ENCODE measurements around the gene TEX22.

The TEX22 gene

DNA sequence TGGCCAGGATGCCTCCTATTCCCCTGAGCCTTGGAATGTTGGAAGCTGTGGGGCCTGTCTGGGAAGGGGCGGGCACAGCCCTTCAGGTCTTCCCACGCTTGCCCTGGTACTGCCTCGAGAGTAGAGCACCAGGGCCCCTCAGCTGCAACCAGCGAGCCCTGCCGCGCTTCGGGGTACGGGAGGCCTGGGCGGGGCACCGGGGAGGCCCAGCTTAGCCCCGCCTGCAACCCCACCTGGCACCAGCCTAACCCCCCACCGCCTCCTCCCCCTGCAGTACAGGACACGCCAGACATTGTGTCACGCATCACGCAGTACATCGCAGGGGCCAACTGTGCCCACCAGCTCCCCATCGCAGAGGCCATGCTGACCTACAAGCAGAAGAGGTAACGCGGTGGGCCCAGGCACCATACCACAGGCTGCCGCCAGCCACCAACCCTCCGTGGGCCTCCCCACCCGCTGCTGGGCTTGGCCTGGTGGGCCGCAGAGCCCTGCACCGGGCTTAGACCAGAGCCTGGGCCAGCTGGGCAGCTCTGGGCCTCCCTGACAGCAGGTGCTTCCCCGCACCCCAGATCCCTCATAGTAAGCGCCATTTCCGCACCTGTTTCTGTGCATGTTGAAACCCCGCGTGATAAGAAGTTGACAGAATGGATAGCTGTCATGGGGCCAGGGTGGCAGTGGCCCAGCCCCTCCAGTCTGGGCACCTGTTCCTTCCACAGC lies 13.6 kb upstream of the TEX22 start:
- DNase-seq (ENCODE audit: low spot score): no peak

GRCh38 chr14:105385322-105385637 lies 13.1 kb upstream of the TEX22 start:
- DNase-seq (ENCODE audit: low spot score): no peak

DNA sequence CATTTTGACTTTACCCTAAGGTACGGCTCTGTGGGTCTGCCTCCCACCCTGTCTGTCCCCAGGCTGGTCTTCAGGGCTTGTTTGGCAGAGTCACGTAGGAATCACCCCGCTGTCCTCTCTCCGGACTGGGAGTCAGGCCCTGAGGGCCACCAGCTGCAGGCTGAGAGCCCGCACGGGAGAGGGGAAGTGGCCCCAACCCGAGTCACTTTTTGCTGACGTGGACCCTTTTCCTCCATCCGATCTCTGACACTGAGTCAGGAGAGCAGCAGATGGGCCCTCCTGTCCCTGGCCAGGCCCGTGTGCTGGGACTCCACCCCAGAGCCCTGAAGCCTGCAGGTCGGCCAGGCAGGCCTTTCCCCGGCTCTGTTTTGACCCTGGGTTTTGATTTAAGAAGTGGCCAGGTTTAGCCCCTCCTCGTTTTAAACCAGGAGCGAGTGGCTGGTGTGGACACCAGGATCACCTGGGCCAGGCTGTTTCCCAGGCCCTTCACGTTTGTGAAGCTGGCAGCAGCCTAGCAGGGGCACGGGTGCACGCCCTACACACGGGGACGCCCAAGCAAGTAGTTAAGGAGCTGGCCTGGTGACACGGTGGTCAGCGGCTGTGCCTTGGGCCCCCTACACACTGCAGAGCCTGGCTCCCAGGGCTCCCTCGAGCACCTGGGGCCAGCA lies 12.5 kb upstream of the TEX22 start:
- no peak for DNase-seq (ENCODE audit: low spot score)

- DNase-seq (ENCODE audit: low spot score): no peak
Observed at GRCh38 chr14:105386581-105387529, 11.5 kb upstream of the TEX22 start.

DNA sequence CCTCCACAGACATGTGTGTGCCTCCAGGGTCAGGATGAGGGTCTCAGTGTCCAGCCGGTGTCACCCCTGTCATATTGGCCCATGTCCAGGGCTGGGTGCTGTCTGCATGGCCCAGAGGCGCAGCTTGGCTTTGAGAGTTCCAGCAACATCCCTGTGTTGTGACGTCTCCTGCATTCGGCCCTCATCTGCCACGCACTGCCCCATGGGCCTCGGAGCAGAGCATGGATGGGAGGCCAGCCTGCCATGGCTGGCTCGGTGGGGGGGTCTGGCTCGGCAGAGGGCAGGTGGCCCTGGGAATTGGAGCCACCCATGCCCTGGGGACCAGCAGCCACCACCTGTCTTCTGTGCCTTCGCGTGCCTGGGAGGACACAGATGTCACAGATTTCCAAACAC lies 10.8 kb upstream of the TEX22 start:
- no peak for DNase-seq (ENCODE audit: low spot score)

GRCh38 chr14:105388110-105388951 lies 10.0 kb upstream of the TEX22 start:
- no peak for DNase-seq (ENCODE audit: low spot score)

GRCh38 chr14:105388976-105389375 lies 9.4 kb upstream of the TEX22 start:
- no peak for DNase-seq (ENCODE audit: low spot score)

DNA sequence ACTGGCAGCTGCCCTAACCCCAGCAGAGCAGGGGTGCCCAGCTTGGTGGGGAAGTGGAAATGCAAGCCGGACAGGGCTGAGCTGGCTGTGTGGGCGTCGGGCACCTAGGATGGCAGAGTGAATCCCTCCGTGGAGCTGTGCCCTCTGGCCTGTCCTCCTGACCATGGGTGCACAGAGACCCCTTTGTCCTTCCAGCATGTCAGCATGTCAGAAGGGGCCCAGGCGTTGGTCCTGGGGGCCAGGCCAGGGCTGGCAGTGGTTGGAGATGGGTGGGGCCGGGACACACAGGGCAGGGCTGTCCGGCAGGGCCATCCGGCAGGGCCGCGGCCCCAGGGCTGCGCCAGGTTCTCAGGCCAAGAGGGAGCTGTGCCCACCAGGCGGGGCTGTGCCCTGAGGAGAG lies 8.8 kb upstream of the TEX22 start:
- DNase-seq (ENCODE audit: low spot score): no peak

DNA sequence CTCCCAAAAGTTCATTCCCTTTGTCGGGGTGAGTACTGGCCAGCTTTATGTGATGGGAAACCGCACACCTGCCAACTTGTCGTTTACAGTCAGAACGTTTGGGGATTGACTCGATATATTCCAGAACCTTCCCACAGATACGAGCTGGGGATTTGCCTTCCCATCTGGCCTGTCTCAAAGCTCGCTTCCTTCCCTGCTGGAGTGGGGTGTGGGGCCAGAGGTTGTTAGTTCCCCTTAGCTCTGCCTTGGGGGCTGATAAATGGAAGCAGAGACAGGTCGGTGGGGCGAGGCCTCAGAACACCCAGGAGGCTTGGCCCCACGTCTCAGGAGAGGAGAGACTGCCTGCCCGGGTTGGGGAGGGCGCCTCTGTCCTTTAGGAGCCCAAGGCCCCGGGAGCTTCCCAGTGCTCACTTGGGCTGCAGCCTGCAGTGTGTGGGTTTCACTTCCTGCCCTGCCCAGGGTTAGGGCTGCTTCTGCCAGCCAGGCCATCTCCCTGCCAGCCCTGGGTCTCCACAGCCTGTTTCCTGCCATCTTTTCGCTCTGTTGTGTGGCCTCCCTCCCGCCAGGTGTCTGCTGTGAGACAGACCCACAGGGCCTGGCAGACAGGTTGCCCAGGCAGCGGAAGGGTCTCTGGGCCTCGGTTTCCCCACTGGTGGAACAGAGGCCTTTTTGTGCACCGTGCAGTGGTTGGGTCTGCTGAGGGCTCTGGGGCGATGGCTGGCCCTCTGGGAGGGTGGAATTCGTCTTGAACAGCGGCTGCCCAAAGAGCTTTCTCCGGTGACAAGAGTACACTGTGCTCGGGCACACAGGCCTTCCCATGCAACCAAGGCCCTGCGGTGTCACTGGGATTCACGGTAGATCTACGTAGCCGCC lies 8.1 kb upstream of the TEX22 start:
- DNase-seq (ENCODE audit: low spot score): no peak

DNA sequence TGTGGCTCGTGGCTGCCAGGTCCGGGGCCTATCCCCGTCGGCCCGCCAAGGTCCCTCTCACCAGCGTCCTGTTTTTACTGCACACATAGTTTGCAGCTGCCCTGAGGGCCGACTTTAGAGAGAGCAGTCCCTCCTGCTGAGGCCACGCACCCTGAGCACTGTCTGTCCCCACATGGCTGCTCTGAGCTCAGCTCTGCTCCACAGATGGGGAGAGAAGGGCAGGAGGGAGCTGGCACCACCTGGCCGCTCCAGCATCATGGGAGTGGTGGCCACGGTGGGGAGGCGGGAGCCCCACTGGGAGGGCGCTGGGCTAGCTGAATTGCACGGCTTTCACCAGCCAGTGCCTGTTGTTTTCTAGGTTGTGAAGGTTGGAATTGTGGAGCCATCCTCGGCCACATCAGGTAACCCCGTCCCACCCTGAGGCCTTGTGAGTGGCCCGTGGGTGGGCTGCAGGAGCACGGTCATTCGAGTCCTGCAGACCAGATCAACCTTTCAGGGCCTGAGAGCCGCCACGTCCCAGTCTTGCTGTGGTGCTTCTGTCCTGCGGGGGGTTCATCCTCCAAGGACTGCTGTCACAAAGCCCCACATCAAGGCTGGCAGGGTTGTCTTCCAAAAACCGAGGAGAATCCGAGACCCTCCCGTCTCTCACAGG lies 7.4 kb upstream of the TEX22 start:
- DNase-seq (ENCODE audit: low spot score): no peak

- no peak for DNase-seq (ENCODE audit: low spot score)
Observed at GRCh38 chr14:105391541-105391940, 6.8 kb upstream of the TEX22 start.

- DNase-seq (ENCODE audit: low spot score): no peak
Observed at GRCh38 chr14:105392131-105393090, 5.9 kb upstream of the TEX22 start.

DNA sequence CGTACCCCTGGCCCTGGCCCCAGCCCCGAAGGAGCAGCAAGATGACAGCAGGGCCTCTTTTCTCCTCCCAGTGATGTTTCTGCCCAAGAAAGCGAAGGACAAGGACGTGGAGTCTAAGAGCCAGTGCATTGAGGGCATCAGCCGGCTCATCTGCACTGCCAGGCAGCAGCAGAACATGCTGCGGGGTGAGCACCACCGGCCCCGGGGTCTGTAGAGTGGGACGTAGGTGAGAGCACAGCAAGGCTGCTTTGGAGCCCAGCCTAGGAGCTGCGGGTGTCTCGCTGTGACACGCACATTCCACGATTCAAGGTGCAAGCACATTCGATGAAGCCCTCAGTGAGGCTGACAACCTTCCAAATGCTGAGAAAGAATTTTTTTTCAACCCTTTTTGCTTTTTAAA lies 5.2 kb upstream of the TEX22 start:
- DNase-seq (ENCODE audit: low spot score): no peak

DNA sequence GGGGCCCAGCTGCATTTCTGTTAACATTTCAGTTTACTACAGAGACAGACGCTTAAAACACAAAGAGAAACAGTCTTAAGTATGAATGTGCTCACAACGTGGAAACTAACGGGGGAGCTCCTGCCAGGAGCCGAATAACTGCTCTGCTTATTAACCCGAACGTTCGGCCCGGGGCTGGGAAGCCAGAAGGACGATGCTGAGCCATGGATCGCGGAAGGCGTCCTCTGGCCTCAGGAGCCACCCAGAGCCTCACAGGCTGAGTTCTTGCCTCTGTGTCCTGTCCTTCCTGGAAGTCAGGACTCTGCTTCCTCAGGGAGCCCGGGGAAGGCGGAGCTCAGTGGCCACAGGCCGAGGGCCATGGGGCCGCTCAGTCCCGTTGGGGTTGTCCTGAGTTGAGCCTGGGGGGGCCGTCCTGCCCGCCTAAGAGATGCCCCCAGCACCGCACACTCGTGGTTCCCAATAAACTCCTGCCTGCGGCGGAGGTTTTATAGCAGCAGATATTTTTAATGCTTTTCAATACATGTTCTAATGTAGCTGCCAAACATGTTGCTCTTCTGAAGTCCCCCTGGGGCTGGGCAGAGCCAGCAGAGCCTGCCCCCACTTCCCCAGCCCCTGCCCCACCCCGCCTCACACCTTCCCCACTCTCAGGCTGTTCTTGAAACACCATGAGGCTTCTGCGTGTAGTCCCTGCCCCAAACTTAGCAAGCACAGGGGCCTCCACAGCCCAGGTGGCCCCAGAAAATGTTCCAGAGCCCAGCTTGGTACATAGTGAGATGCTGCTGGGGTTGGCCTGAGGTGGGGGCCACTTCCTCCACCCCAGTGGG lies 3.4 kb upstream of the TEX22 start:
- no peak for DNase-seq (ENCODE audit: low spot score)

GRCh38 chr14:105395538-105395854 lies 2.8 kb upstream of the TEX22 start:
- DNase-seq (ENCODE audit: low spot score): no peak

- DNase-seq (ENCODE audit: low spot score): no peak
Observed at GRCh38 chr14:105397350-105397931, 897 bp upstream of the TEX22 start.

DNA sequence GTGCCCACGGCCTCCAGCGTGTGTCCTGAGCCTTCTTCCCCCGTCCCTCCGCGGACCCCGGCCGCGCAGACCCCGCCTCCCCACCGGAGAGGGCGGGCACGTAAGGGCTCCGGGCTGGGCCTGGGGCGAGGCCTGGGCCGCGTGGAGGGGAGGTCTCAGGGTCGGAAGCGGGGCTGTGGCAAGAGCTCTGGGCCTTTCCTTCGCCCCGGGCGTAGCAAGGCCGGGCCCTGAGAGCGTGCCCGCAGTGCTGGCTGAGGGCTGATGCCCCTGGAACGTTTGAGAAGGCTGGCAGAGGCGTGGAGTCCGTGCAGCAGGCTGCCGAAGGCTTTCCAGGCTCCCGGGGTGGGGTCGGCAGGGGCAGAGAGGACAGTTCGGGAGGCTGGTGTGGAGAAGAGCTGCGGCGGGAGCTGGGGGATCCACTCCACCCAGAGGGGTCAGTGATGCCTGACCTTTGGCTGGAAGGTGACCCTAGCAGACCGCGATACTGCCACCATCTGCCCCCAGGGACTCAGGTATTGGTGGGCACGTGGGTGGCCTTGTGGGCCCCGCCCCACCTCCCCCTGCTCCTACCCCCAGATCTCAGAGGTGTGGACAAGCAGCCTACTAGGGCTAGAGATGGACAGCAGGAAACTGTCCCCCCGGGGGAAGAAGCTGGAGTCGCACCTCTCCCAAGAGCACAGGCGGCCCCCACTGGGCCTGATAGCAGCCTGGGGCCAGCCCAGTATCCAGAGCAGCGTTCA lies 558 bp downstream of the TEX22 start:
- DNase-seq (ENCODE audit: low spot score): no peak

DNA sequence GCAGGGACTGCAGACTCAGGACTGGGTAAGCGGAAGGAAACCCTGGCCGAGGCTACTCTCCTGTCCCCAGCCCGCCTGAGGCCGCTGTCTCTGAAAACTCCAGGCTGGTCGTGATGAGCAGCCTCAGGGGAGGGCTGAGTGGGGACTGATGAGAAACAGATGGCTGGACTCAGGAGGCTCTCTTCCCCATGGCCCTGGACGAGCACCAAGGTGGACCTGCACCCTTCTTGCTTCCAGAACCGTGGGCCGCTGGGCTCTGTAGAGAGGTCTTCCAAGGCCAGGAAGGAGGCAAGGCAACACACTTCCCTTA lies 1.1 kb downstream of the TEX22 start:
- no peak for DNase-seq (ENCODE audit: low spot score)
